Tibial nerve (tissue), 4 donors: ENCODE results near the gene BCKDHA.

ENCODE experiments used
- CTCF ChIP-seq, 5 experiments: fragments of 200-600 bp in 3 of 5; fragments of 450-650 bp in 2 of 5; sonication (generic) in 3 of 5; IDR thresholded peaks; one replicate each; pipeline ENCODE4 v1.5.1; 2016 to 2019; ENCODE audit warnings: antibody characterized with exemption in 5 of 5, mild to moderate bottlenecking in 3 of 5, moderate library complexity in 2 of 5
- EP300 ChIP-seq, 2 donors: sonication (generic); formaldehyde crosslinking; IDR thresholded peaks; one replicate each; pipeline ENCODE4 v1.6.1; 2017; ENCODE audit warnings: antibody characterized with exemption in 2 of 2, mild to moderate bottlenecking in 1 of 2
- POLR2A ChIP-seq, 2 donors: fragments of 450-650 bp; IDR thresholded peaks; one replicate each; pipeline ENCODE4 v1.6.1; 2017; ENCODE audit warnings: antibody characterized with exemption in 2 of 2, mild to moderate bottlenecking in 2 of 2, moderate library complexity in 2 of 2

- TF ChIP-seq CTCF (IDR thresholded peaks at IDR 0.05) (no peak), EP300 (IDR thresholded peaks at IDR 0.05) (no peak), POLR2A (IDR thresholded peaks at IDR 0.05) (no peak)
Observed at GRCh38 chr19:41376241-41376997, 21.2 kb upstream of the BCKDHA start, which contains the start of gene TMEM91.
